ENCODE results near the gene LMX1A.

GRCh38 chr1:165174491-165174890 lies 182.0 kb downstream of the LMX1A start:
- TF ChIP-seq RARB (CRISPR knock-in tag; IDR thresholded peaks at IDR 0.05) (no peak), ZNF8 (CRISPR knock-in tag; IDR thresholded peaks at IDR 0.05) (no peak), PATZ1 (CRISPR knock-in tag; IDR thresholded peaks at IDR 0.05; ENCODE audit: borderline replicate concordance) (no peak), BACH2 (CRISPR knock-in tag; IDR thresholded peaks at IDR 0.05; ENCODE audit: borderline replicate concordance) (no peak), ZFP30 (CRISPR knock-in tag; IDR thresholded peaks at IDR 0.05) (no peak), GLIS3 (CRISPR knock-in tag; IDR thresholded peaks at IDR 0.05) (no peak), OSR1 (CRISPR knock-in tag; IDR thresholded peaks at IDR 0.05) (no peak), CREB5 (CRISPR knock-in tag; IDR thresholded peaks at IDR 0.05; ENCODE audit: low read depth) (no peak), TCF4 (CRISPR knock-in tag; IDR thresholded peaks at IDR 0.05; ENCODE audit: borderline replicate concordance) (no peak), SNAI2 (CRISPR knock-in tag; IDR thresholded peaks at IDR 0.05) (no peak), ESRRG (CRISPR knock-in tag; IDR thresholded peaks at IDR 0.05) (no peak), CSRNP3 (CRISPR knock-in tag; IDR thresholded peaks at IDR 0.05) (no peak), TOX (CRISPR knock-in tag; IDR thresholded peaks at IDR 0.05; ENCODE audit: borderline replicate concordance) (no peak), POU6F1 (CRISPR knock-in tag; IDR thresholded peaks at IDR 0.05; ENCODE audit: borderline replicate concordance, low read depth) (no peak)
